ENCODE results near the gene BRK1. TPM values are rescaled to one million over a fixed set of nuclear protein-coding genes. Genes with fewer than 3 reads are reported as not detected.
"Not testable (repeated sequence)": the region's sequence is repeated elsewhere in the genome, so short reads cannot be mapped to it uniquely, and the experiment has no call there.

Gene BRK1
- total RNA-seq, 1 experiment from 2014 or later: 63.0 TPM

DNA sequence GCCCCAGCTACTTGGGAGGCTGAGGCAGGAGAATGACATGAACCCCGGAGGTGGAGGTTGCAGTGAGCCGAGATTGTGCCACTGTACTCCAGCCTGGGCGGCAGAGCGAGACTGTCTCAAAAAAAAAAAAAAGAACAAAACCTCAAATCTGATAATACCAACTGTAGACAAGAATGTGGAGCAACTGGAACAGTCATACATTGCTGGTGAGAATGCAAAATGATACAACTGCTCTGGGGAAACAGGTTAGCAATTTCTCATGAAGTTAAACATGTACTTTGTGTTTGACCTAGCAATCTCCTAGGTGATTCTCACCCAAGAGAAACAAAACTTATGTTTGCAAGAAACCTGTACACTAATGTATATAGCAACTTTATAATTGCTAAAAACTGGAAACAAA, 21.7 kb downstream of the BRK1 start:
- in situ Hi-C loops (cut with HindIII; ENCODE audit: low pct_unique_long_range_greater_than_20kb, low sequenced_read_pairs): no loop called here
- DNase-seq (ENCODE audit: low read depth): no peak

DNA sequence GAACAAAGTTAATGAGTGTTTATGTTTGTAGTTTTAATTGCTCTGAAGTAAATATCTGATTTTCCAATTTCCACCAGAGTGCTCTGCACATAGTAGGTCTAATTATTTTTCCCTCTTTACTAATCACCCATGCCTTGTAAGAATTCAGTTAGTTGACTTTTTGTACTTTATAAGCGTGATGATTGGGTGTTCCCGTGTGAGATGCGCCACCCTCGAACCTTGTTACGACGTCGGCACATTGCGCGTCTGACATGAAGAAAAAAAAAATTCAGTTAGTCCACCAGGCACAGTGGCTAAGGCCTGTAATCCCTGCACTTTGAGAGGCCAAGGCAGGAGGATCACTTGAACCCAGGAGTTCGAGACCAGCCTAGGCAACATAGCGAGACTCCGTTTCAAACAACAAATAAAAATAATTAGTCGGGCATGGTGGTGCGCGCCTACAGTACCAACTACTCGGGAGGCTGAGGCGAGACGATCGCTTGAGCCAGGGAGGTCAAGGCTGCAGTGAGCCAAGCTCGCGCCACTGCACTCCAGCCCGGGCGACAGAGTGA, 25.6 kb downstream of the BRK1 start:
- DNase-seq (ENCODE audit: low read depth): no peak
- in situ Hi-C loops (cut with HindIII; ENCODE audit: low pct_unique_long_range_greater_than_20kb, low sequenced_read_pairs): no loop called here

DNA sequence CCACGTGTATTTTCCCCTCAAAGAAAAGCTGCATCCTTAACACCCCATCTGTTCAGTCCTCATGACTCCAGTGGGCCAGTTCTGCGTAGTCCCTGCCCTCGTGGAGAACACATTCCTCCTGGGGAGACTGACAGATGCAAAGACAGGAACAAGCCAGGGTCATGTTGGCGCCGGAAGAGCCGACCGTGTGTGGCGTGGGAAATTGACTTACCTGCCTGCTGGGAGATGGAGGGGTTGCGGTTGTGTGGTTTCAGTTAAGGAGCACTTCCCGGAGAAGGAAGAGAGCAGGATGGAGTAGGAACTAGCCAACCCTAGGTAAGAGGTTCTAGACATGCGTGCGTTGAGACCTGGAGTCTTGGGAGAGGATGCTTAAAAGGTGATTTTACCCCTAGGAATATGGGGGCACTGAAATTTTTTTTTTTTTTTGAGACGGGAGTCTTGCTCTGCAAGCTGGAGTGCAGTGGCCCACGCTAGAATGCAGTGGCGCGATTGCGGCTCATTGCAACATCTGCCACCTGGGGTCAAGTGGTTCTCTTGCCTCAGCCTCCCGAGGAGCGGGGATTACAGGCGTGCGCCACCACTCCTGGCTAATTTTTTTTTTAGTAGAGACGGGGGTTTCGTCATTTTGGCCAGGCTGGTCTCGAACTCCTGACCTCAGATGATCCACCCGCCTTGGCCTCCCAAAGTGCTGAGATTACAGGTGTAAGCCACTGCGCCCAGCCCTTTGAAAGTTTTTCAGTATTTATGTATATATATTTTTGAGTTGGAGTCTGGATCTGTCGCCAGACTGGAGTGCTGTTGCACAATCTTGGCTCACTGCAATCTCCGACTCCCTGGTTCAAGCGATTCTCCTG, 27.5 kb downstream of the BRK1 start:
- in situ Hi-C loops (cut with HindIII; ENCODE audit: low pct_unique_long_range_greater_than_20kb, low sequenced_read_pairs): no loop called here

DNA sequence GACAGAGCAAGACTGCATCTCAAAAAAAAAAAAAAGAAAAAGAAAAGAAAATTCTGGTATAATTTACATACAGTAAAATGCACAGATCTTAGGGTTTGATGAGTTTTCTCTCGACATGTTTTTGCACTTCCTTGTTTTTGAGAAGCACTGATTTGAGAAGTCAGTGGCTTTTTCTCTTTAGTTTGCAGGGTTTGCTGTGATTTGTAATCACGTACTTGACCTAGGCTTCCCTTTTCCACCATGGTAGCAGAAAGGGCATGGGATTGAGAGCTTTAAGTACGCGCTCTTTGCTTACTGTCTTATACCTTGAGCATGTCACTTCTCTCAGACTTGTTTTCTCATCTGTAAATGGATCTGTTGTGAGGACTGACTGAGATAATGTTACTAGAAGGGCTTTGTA, 30.2 kb downstream of the BRK1 start:
- in situ Hi-C loops (cut with HindIII; ENCODE audit: low pct_unique_long_range_greater_than_20kb, low sequenced_read_pairs): no loop called here
- no peak for DNase-seq (ENCODE audit: low read depth)

More for the DNA sequence above, 27.5 kb downstream of the BRK1 start:
- peak; percentile 8 for DNase-seq (ENCODE audit: low read depth)

DNA sequence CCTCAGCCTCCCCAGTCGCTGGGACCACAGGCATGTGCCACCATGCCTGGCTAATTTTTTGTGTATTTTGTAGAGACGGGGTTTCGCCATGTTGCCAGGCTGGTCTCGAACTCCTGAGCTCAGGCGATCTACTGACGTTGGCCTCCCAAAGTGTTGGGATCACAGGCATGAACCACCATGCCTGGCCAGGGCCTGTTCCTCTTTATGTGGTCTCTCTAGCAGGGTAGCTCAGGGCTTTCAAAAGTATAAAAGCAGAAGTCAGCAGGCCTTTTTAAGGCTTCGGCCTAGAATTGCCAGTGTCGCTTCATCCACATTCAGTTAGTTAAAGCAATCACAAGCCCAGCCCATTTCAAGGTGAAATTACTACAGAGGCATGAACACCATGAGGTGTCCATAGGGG, 33.8 kb downstream of the BRK1 start:
- DNase-seq (ENCODE audit: low read depth): no peak
- in situ Hi-C loops (cut with HindIII; ENCODE audit: low pct_unique_long_range_greater_than_20kb, low sequenced_read_pairs): no loop called here

DNA sequence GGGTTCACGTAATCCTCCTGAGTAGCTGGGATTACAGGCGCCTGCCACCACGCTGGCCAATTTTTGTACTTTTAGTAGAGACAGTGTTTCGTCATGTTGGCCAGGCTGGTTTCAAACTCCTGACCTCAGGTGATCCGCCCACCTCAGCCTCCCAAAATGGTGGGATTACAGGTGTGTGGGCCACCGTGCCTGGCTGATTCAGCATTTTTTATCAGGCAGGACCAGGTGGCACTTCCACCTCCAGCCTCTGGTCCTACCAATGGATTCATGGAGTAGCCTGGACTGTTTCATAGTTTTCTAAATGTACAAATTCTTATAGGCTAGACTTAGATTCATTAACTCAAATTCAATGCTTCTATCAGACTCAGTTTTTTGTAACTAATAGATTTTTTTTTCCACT, 35.5 kb downstream of the BRK1 start:
- in situ Hi-C loops (cut with HindIII; ENCODE audit: low pct_unique_long_range_greater_than_20kb, low sequenced_read_pairs): no loop called here
- DNase-seq (ENCODE audit: low read depth): no peak

DNA sequence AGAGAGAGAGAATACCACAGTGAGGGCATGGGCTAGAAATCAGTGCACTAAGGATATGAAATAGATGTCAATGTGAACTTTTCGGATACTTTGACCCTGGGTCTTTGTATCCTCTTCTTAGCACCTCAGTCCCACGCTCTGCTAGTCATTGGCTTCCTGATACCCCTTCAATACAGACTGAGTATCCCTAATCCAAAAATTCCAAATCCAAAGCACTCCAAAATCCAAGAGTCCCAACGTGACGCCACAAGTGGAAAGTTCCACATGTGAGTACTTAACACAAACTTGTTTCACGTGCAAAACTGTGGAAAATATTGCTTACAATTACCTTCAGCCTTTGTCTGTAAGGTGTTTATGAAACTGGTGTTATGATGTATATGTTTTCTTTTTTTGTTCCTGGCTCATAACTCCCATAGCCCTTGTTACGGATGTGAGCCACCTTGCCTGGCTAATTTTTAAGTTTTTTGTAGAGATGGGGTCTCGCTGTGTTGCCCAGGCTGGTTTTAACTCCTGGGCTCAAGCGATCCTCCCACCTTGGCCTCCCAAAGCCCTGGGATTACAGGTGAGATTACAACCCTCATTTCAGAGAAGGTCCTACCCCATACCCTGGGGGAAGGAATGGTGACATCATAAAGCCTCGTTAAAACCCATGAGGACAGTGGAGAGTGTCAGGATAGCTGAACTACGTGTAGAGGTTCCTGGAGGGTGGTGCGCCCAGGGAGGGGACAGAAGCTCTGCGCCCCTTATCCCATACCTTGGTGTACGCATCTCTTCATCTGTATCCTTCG, 39.1 kb downstream of the BRK1 start:
- in situ Hi-C loops (cut with HindIII; ENCODE audit: low pct_unique_long_range_greater_than_20kb, low sequenced_read_pairs): no loop called here
- DNase-seq (ENCODE audit: low read depth): no peak

DNA sequence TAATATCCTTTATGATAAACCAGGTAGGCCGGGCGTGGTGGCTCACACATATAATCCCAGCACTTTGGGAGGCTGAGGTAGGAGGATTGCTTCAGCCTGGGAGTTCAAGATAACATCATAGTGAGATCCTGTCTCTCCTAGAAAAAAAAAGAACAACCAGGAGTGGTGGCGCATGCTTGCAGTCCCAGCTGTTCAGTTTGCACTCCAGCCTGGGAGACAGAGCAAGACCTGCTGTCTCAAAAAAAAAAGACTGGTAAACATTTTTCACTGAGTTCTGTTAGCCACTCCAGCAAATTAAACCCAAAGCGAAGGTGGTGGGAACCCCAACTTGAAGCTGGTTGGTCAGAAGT, 39.6 kb downstream of the BRK1 start:
- no peak for DNase-seq (ENCODE audit: low read depth)
- in situ Hi-C loops (cut with HindIII; ENCODE audit: low pct_unique_long_range_greater_than_20kb, low sequenced_read_pairs): no loop called here

DNA sequence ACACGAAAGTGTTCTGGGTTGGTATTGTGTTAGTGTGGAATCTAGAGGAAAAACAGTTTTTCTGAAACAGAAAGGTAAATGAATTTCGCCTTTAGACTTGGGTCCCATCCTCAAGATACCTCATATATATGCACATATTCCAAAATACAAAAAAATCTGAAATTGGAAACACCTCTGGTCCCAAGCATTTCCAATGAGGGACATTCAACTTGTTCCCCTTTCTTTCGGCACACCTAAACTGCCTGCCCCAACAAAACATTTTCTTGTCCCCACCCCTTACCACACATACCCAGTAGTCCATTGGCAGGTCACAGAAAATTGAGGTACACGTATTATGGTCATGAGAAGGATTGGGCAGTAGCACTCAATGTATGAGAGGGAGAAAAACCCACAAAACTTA, 40.2 kb downstream of the BRK1 start:
- no peak for DNase-seq (ENCODE audit: low read depth)
- in situ Hi-C loops (cut with HindIII; ENCODE audit: low pct_unique_long_range_greater_than_20kb, low sequenced_read_pairs): no loop called here

DNA sequence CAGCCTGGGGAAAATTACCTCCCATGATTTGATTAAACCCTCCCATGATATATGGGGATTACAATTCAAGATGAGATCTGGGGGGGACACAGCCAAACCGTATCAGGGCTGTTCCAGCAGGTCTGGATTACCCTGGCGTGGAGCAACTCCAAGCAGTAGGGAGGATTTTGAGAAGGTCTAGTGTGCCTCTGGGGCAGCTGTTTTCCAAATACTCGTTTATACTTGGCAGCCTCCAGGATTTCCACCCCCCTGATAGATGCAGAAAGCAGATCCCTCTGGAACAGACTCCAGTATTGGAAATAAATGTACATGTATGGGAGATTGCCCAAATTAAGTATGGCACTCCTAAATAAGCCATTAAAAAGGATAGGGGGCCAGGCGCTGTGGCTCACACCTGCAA, 41.6 kb downstream of the BRK1 start:
- in situ Hi-C loops (cut with HindIII; ENCODE audit: low pct_unique_long_range_greater_than_20kb, low sequenced_read_pairs): no loop called here
- DNase-seq (ENCODE audit: low read depth): no peak

DNA sequence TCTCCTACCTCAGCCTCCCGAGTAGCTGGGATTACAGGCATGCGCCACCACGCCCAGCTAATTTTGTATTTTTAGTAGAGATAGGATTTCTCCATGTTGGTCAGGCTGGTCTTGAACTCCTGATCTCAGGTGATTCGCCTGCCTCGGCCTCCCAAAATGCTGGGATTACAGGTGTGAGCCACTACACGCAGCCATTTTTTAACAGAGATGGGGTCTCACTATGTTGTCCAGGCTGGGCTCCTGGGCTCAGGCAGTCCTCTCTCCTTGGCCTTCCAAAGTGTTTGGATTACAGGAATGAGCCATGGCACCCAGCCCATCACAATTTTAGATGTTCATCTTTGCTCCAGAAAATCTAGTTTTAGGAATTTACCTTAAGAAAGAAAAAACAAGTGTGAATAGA, 43.1 kb downstream of the BRK1 start:
- DNase-seq (ENCODE audit: low read depth); in situ Hi-C loops (cut with HindIII; ENCODE audit: low pct_unique_long_range_greater_than_20kb, low sequenced_read_pairs): not testable (repeated sequence)

DNA sequence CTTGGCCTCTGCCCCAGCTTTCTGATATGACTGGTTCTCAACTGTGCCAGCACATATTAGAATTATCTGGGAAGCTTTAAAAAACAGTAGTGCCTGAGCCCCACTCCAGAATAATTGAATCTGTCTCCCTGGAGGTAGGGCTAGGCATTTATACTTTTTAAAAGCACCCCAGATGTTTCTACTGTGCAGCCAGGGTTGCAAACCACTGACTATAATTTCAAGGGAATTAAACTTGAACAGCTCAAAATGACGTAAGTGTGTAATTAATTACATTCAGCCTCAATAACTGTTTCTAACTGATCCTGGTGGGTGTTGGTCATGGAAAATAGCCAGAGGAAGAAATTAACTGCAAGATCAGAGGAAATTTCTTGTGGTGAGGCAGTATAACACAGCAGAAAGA, 44.9 kb downstream of the BRK1 start:
- in situ Hi-C loops (cut with HindIII; ENCODE audit: low pct_unique_long_range_greater_than_20kb, low sequenced_read_pairs): no loop called here

DNA sequence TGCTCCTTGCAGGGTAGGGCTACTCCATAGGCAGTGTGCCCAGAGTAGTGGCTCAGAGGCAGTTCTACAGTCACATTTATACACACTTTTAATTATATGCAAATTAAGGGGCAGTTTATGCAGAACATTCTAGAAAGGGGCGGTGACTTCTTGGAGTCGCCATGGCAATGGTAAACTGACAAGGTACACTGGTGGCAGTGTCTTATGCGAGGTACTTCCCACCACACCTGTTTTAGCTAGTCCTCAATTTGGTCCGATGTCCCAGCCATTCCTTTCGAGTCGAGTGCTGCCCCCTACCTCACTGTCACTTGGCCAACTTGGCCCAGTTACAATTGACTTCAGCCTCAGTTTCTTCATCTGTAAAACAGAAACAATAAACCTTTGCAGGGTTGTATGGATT, 45.5 kb downstream of the BRK1 start:
- DNase-seq (ENCODE audit: low read depth): no peak

More for the DNA sequence above, 44.9 kb downstream of the BRK1 start:
- no peak for DNase-seq (ENCODE audit: low read depth)

DNA sequence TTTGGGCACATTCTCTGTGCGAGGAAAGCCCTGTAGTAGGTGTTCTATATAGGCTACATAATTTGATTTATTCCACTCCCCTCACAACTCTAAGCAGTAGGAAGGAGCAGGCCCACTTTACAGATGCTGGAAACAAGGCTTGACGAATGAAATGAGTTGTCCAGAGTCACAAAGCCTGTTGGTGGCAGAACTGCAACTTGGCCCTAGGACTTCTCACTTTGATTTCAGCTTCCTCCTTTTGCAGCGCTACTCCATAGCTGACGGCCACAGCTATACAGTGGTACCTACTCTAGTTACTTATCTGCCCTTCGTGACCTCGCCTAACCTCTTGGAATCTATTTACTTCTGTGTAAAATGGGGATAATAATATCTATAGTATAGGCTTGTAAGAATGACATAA, 46.7 kb downstream of the BRK1 start:
- in situ Hi-C loops (cut with HindIII; ENCODE audit: low pct_unique_long_range_greater_than_20kb, low sequenced_read_pairs): no loop called here
- no peak for DNase-seq (ENCODE audit: low read depth)

More for the DNA sequence above, 45.5 kb downstream of the BRK1 start:
- in situ Hi-C loops (cut with HindIII; ENCODE audit: low pct_unique_long_range_greater_than_20kb, low sequenced_read_pairs): no loop called here

DNA sequence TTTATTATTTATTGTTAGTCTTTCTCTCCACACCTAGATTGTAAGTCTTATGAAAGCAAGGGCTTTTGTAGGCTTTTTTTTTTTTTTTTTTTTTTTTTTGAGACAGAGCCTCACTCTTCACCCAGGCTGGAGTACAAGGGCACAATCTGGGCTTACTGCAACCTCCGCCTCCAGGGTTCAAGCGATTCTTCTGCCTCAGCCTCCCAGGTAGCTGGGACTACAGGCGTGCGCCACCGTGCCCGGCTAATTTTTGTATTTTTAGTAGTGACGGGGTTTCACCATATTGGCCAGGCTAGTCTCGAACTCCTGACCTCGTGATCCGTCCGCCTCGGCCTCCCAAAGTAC, 48.7 kb downstream of the BRK1 start:
- DNase-seq (ENCODE audit: low read depth); in situ Hi-C loops (cut with HindIII; ENCODE audit: low pct_unique_long_range_greater_than_20kb, low sequenced_read_pairs): not testable (repeated sequence)

DNA sequence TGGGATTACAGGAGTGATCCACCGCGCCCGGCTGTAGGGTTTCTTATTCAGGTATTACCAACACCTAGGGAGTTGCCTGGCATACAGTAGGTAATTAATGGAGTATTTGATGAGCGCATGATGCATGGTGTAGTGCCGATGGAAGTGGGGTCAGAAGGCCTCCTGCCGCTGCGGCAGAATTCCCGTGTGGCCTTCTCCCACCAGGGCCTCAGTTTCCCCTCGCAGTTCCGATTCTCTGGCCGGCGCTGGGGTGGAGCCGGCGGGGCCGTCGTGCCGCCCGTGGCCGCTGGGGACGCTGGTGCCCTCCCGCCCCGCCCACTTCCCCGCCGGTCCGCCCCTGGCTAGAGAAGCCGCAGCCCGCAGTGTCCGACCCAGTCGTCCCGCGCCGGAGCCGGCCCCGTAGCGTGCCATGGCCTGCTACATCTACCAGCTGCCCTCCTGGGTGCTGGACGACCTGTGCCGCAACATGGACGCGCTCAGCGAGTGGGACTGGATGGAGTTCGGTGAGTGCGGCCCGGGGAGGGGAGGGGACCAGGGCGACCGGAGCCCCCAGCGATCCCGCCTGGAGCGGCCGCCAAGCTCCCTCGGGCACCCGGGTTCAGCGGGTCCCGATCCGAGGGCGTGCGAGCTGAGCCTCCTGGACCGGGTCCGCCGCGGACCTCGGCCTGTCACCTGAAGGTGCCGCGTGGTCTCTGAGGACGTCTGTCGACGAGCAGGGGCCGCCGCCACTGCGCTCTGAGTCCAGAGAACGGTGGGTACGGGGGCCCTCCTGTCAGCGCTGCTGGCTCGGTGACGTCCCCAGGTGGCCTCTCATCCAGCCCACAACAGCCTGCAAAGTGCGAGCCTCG, 49.3 kb downstream of the BRK1 start, which contains the start of gene IRAK2:
Gene IRAK2, plus strand, starts transcription at position 374 of the 848 bp plus-strand sequence. Its CDS starts 36 bp downstream, at position 410.
- in situ Hi-C loops (cut with HindIII; ENCODE audit: low pct_unique_long_range_greater_than_20kb, low sequenced_read_pairs): no loop called here
- DNase-seq (ENCODE audit: low read depth): peak; percentile 49

DNA sequence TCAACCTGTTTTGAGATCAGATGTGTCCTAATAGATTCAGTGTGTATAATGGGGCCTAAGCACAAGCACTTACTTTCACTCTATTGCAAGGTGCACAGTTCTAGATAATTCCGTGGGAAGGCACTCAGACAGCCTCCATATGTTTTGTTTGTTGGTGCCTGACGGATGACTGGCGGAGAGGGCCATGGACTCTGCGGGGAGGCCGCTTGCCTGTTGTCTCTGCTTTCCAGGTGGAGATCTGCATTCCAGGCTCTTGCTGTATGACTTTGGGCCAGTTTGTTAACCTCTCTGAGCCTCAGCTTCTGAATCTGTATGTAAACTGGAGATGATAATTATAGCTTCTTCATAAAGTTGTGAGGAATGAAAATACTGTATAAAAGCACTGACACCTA, 50.7 kb downstream of the BRK1 start:
- in situ Hi-C loops (cut with HindIII; ENCODE audit: low pct_unique_long_range_greater_than_20kb, low sequenced_read_pairs): no loop called here
- no peak for DNase-seq (ENCODE audit: low read depth)

DNA sequence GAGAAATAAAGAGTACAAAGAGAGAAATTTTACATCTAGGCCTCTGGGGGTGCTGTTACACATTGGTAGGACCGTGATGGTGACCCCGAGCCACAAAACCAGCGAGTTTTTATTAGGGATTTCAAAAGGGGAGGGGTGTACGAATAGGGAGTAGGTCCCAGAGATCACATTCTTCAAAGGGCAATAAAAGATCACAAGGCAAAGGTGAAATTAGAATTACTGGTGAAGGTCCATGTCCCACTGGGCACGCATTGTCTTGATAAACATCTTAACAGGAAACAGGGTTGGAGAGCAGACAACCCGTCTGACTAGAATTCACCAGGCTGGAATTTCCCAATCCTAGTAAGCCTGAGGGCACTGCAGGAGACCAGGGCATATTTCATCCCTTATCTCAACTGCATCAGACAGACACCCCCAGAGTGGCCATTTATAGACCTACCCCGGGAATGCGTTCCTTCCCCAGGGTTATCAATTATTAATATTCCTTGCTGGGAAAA, 53.6 kb downstream of the BRK1 start:
- no peak for DNase-seq (ENCODE audit: low read depth)
- in situ Hi-C loops (cut with HindIII; ENCODE audit: low pct_unique_long_range_greater_than_20kb, low sequenced_read_pairs): no loop called here
